Caki2 (cell line): Measurements from ENCODE around the gene MAP3K7CL. TPM values are rescaled to one million over a fixed set of nuclear protein-coding genes. Genes with fewer than 3 reads are reported as not detected.
"Not testable (repeated sequence)": the region's sequence is repeated elsewhere in the genome, so short reads cannot be mapped to it uniquely, and the experiment has no call there.

ENCODE experiments used
- DNase-seq: peaks from one replicate; pipeline ENCODE4 v3.0.0-alpha.2; 2015; ENCODE audit warnings: low read depth
- in situ Hi-C: cut with HindIII; loops from 2 replicates; pipeline ENCODE4 v1.10.0; 2016; ENCODE audit warnings: low sequenced_read_pairs, low pct_unique_long_range_greater_than_20kb, mixed read lengths
- total RNA-seq: library from RNA; depleted of rRNA; stranded (reverse); fragments of >200 nt; shearing (Covaris generic); gene quantifications from 2 replicates; pipeline ENCODE4 v1.2.3, GENCODE V29; 2014; ENCODE audit warnings: low replicate concordance

The MAP3K7CL gene
- total RNA-seq, 1 experiment from 2014 or later = 2.0 TPM

DNA sequence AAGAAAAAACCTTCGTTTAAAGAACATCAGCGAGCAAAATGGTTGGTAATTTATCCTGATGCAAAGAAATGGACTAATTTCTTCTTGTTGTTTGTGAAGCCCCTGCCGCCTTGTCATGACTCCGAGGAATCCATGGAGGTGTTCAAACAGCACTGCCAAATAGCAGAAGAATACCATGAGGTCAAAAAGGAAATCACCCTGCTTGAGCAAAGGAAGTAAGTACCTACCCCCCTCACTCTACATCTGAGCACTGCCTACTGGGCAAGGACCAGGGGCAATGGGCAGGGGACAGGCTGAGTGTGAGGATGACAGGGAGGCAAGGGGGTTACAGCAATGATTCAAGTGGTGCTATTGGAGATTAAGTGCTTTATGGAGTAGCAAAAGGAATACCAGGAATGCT, 29.4 kb downstream of the MAP3K7CL start:
- in situ Hi-C loops = no loop called here
- DNase-seq = no peak

DNA sequence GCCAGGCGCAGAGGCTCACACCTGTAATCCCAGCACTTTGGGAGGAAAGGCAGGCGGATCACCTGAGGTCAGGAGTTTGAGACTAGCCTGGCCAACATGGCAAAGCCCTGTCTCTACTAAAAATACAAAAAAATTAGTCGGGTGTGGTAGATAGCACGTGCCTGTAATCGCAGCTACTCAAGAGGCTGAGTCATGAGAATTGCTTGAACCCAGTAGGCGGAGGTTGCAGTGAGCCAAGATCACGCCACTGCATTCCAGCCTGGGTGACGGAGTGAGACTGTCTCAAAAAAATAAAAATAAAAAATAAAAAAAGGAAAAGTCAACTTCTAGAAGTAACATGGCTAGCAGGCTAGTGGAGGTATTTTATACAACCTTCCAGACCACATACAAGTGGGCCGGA, 32.4 kb downstream of the MAP3K7CL start:
- DNase-seq = peak; percentile 69
- in situ Hi-C loops = not testable (repeated sequence)

DNA sequence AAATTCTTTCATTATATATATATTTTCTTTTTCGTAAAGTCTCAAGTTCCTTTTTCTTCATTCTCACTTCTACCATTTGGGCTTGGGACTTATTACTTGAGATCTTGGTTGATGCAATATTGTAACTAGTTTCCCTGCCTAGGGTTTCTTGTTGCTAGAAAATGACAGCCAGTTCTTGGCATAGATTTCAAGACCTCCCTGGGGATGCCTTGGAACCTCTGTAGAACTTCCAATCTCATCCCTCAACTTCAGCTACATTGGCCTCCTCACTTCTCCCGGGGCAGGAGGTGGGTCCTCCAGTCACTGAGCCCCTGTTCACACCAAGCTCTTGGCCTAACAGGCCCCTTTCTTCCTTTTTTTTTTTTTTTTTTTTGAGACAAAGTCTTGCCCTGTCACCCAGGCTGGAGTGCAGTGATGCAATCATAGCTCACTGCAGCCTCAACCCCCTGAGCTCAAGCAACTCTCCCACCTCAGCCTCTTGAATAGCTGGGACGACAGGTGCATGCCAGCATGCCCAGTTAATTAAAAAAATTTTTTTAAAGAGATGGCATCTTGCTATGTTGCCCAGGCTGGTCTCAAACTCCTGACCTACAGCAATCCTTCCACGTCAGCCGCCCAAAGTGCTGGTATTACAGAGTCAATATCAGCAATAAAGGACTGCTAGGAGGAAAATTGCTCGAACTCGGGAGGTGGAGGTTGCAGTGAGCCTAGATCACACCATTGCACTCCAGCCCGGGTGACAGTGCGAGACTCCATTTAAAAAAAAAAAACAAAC, 33.1 kb downstream of the MAP3K7CL start:
- DNase-seq = no peak
- in situ Hi-C loops = no loop called here

DNA sequence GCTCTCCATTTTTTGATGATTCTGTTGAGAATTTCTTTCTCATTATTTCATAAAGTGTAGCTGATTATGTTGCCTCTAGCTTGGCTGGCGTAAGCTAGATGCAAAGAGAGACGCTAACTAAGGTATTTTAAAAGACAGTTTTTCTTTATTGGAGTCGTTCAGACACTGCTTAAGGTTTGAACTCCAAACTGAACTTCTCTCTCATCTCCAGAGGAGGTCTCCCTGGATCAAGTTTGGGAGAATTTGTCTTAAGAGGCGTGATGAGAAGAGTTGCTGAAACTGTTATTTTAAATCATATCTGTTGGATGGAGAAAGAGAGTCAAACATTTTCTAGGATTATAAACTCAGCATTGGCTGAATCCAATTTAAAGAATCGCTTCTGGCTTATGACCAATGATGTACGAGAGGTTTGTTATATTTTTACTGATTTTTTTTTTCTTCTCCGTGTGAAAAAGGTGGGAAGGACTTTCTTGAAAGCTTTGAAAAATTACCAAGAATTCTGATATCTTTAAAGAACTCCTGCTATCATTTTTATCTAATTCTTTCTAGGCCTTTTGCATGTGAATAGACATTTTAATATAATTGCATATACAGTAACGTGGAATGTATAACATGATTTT, 34.0 kb downstream of the MAP3K7CL start:
- peak; percentile 65 for DNase-seq
- in situ Hi-C loops = no loop called here

DNA sequence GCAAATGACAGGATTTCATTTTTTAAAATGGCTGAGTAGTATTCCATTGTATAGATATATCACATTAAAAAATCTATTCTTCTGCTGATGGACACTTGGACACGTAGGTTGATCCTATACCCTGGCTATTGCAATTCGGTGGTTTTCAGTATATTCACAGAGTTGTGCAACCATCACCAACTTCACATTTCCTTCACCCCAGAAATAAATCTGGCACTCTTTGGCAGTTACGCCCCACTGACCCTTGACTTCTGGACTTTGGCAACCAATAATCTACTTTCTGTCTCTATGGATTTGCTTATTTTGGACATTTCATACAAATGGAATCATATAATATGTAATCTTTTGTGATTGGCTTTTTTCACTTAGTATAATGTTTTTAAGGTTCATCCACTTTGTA, 35.9 kb downstream of the MAP3K7CL start:
- in situ Hi-C loops = no loop called here
- no peak for DNase-seq

DNA sequence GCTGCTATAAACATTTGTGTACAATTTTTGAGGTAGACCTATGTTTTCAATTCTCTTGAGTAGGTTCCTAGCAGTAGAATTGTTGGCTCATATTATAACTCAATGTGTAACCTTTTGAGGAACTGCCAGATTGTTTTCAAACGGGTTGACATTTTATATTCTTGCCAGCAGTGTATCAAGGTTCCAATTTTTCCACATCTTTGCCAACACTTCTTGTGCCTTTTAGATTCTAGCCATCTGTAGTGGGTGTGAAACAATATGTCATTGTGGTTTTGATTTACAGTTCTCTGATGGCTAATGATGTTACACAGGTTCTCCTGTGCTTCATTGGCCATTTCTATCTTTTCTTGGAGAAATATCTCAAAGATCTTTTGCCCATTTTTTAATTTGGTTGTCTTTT, 36.4 kb downstream of the MAP3K7CL start:
- no peak for DNase-seq
- in situ Hi-C loops = no loop called here

DNA sequence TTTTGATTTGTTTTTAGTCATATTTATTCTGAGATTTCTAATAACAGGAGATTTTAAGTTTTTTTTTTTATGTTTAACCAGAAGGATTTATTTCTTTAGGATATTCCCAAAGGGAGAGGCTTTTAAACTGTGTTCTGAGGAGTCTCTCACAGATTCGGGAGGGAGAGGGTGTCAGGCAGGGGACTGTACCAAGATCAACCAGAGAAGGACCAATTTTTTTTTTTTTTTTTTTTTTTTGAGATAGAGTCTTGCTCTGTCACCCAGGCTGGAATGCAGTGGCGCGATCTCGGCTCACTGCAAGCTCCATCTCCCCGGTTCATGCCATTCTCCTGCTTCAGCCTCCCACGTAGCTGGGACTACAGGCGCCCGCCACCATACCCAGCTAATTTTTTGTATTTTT, 37.0 kb downstream of the MAP3K7CL start:
- in situ Hi-C loops = not testable (repeated sequence)

DNA sequence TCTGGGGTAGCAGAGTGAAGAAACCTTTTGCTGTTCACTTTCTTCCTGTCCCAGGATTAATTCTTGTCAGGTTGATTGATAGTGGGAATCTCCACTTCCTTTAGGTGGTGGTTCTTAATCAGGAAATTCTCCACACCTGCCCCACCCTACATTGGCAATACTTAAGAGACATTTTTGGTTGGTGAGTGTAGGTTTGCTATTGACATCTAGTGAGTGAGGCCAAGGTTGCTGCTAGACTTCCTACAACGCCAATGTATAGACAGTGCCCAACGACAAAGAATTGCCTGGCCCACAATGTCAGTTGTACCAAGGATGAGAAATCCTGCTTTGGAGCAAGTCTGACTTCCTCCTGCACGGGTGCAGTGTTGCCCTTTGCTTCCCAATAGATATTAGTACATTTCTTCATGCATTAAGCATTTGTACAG, 38.5 kb downstream of the MAP3K7CL start:
- in situ Hi-C loops = no loop called here
- peak; percentile 53 for DNase-seq

More for the DNA sequence above, 37.0 kb downstream of the MAP3K7CL start:
- not testable (repeated sequence) for DNase-seq

DNA sequence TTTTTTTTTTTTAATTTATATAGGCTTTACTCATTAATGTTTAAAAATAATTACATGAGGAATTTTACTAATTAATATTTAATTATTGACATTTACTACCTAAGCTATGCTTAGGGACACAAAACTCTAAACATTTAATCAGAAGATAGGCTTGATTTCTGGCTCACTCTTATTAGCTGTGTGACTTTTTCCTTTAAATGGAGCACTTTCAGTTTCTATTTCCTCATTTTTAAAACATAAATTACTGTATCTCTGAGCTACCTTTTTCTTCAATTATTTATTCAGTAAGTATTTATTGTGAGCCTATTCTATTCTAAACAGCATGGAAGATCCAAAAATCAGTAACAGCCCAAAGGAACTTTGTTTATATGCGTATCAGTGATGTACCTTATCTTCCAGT, 40.5 kb downstream of the MAP3K7CL start:
- in situ Hi-C loops = no loop called here
- no peak for DNase-seq

DNA sequence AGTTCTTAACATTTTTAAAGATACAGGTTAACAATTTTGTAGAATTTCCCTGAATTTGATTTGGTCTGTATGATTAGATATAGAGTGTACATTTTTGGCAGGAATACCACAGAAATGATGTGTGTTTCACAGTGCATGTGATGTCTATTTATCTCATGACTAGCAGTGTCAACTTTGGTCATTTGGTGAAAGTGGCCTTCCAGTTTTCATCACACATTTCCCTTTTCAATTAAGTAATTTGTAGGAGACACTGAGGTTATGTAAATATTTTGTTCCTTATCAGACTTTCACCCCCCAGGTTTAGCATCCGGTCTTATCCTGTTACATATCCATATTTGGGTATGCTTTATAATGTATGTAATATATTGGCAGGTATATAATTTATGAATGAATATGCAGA, 41.8 kb downstream of the MAP3K7CL start:
- DNase-seq = no peak
- in situ Hi-C loops = no loop called here

DNA sequence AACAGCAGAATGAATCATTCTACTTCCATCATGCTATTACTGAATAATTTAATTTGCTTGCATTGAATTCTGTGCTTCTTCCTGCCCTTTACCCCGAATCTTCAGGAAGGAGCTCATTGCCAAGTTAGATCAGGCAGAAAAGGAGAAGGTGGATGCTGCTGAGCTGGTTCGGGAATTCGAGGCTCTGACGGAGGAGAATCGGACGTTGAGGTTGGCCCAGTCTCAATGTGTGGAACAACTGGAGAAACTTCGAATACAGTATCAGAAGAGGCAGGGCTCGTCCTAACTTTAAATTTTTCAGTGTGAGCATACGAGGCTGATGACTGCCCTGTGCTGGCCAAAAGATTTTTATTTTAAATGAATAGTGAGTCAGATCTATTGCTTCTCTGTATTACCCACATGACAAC, 44.2 kb downstream of the MAP3K7CL start:
- no peak for DNase-seq
- in situ Hi-C loops = no loop called here

DNA sequence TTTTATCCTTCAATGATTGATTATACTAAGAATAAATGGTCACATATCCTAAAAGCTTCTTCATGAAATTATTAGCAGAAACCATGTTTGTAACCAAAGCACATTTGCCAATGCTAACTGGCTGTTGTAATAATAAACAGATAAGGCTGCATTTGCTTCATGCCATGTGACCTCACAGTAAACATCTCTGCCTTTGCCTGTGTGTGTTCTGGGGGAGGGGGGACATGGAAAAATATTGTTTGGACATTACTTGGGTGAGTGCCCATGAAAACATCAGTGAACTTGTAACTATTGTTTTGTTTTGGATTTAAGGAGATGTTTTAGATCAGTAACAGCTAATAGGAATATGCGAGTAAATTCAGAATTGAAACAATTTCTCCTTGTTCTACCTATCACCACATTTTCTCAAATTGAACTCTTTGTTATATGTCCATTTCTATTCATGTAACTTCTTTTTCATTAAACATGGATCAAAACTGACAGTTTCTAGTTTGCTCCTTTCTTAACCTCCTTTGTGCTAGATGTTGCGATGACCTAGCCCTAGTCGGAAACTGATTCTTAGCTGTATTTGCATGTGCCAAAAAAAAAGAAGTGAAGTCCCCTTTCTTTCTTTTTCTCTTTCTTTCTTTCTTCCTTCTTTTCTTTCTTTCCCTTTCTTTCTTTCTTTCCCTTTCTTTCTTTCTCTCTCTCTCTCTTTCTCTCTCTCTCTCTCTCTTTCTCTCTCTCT, 45.1 kb downstream of the MAP3K7CL start:
- in situ Hi-C loops = no loop called here
- peak; percentile 71 for DNase-seq

DNA sequence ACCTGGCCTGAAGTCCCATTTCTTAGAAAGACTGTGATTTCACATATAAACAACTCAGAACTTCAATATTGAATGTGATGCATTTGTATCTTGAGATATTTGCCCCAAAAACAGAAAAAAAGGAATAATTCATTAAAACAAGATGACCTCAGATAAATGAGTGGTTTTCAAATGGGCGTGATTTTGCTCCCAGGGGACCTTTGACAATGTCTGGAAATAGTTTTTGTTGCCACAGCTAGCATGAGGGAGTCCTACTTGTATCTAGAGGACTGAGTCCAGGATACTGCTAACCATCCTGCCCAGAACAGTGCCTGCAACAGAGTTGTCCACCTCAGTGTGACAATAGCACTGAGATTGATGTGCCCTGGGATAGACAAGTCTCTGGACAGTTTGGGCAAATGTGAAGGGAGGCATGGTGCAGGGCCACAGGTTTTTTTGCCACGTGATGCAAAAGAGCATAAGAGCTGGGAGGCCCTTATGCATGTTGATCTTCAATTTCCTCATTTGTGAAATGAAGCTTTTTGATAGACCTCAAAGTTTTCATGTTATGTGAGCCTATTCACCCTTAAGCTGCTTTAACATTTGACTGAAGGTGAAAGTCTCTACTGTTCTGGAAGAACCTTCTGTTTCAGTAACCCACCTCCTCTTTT, 46.2 kb downstream of the MAP3K7CL start:
- no peak for DNase-seq
- in situ Hi-C loops = no loop called here

DNA sequence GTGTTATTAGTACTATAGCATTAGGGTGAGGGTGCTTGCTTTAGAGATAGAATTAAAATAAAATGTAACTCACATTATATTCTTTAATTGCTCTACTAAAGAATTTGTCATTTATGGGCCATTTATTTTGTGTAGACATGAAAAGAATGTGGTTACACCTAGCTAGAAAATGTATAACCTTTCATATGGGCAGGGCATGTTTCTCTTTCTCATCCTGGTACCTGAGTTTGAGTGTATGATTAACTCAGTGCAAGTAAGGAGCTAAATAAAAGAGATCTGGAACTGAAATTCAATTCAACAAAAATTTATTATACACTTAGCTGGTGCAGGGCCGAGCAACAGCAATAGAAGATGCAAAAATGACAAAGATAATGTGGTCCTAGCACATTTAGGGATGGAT, 47.4 kb downstream of the MAP3K7CL start:
- in situ Hi-C loops = no loop called here

DNA sequence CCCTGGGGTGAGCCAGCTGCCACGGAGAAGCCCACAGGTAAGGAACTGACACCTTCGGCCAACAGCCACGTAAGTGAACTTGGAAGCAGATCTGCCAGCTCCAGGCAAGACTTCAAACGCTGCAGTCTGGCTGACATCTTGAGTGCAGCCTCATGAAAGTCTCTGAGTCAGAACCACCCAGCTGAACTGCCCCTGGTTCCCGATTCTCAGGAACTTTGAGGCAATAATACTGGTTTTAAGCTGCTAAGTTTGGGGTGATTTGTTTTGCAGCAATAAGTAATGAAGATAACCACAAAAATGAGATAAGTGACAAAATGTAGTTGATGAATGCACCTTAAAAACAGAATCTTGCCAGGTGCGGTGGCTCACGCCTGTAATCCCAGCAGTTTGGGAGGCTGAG, 48.5 kb downstream of the MAP3K7CL start:
- DNase-seq = no peak
- in situ Hi-C loops = no loop called here

More for the DNA sequence above, 47.4 kb downstream of the MAP3K7CL start:
- DNase-seq = peak; percentile 55

DNA sequence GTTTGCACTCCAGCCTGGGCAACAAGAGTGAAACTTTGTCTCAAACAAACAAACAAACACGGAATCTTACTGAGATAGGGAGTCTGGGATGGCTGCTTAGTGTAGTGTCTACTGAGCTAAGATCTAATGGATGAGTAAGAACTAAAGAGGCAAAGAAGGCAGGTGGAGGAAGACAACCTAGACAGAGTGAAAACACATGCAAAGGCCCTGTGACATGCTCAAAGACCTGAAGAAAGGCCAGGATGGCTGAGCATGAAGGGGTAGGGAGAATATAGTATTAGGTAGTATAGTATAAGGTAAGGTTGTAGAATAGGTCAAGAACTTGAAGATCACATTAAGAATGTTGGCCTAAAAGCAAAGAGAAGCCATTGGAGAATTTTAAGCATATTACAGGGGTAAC, 49.1 kb downstream of the MAP3K7CL start:
- in situ Hi-C loops = no loop called here
- no peak for DNase-seq

DNA sequence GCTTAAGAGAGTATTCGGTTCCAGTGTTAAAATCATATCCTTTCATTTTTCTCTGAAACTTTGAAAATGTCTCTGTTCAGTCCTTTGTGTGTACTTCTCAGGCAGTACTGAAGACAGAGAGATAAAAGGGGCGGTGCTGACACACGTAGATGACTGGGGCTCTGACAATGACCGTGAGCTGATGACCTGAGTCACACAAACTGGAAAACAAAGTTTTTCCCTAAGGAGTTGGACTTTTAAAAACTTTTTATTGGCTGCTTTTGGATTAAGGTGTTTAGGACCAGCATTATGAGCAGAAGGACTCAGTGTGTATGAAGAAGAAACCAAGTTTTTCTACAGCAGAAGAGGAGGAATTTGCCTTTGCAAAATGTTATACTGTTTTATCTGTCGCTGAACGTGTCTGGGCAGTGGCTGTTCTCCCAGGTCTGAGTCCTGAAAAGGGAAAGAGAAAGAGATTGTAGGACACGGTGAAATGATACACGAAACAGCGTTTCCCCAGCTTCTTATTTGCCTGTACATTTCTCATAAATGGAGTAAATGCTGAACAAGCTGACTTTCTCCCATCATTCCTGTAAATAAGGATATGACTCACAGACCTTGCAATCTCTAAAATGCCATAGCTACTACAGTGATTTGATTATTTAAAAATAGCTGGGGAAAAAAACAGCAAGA, 51.5 kb downstream of the MAP3K7CL start:
- in situ Hi-C loops = no loop called here

DNA sequence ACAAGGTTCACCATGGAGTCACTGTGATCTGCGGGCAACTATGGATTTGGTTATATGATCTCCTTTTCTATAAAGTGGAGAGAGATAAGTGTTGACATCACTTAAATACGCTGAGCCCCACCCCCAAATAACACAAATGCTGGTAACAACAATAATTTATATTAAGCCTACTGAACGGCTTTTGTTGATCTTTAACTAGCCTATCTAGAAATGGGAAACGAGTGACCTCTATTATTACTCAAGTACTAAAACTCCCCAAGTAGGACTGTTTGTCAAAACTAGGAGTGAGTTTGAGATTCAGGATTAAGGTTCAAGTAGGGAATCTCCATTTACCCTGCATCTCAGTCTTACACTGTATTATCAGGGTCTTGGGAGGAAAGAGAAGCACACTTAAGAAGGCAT, 52.2 kb downstream of the MAP3K7CL start:
- peak; percentile 51 for DNase-seq
- in situ Hi-C loops = no loop called here

More for the DNA sequence above, 51.5 kb downstream of the MAP3K7CL start:
- peak; percentile 67 for DNase-seq
